HepG2 (cell line): ENCODE results near the gene HDHD3. TPM values are rescaled to one million over a fixed set of nuclear protein-coding genes. Genes with fewer than 3 reads are reported as not detected.
A peak's percentile ranks its signal among the peaks of the same experiment; 100 is the strongest.

Source experiments
- ATAC-seq: fragments of 200-7000 bp; cut with Tn5 transposase; 3 replicates; pipeline ENCODE4 v1.9.1; 2020; ENCODE audit warnings: mild to moderate bottlenecking, moderate library complexity
- BruUV-seq: library from RNA; stranded (reverse); fragments of 400-500 nt; replicated peaks from 2 replicates; lab custom pipeline; 2021; lab: Mats Ljungman, UMichigan
- CTCF ChIA-PET: fragments of 300-600 bp; formaldehyde crosslinking; extraction: SDS; loops from one replicate; lab custom pipeline; 2021; ENCODE audit warnings: low total read pairs, inconsistent platforms, low intra/inter-chr PET ratio; lab: Yijun Ruan, JAX
- POLR2A ChIA-PET: fragments of 350-600 bp; sonication (Branson Sonifier 250); formaldehyde crosslinking; loops from one replicate; lab custom pipeline; 2020; ENCODE audit warnings: antibody characterized with exemption, inconsistent platforms; lab: Yijun Ruan, JAX
- DNase-seq: peaks from one replicate; pipeline ENCODE4 v3.0.0-alpha.2; 2015; ENCODE audit warnings: low spot score
- FAIRE-seq: peaks from 3 replicates; lab custom pipeline; 2011; peaks lifted over from hg19 to GRCh38; lab: Jason Lieb, UNC
- H2AFZ ChIP-seq: one replicate; pipeline ENCODE4 v1.6.1; 2011; ENCODE audit warnings: low read length, inconsistent platforms
- H3K27ac ChIP-seq: fragments of 300-600 bp; 3 replicates; pipeline ENCODE4 v1.8.0; 2011; ENCODE audit warnings: mixed run types, mild to moderate bottlenecking, mixed read lengths, low read length, inconsistent platforms; ENCODE audit not compliant: insufficient read depth; ENCODE audit errors: extremely low read length
- H3K27me3 ChIP-seq, 2 experiments: fragments of 200-600 bp in 1 of 2; 2 replicates in 1 of 2; 3 replicates in 1 of 2; pipeline versions ENCODE4 v1.6.0 to v1.8.0; 2011; ENCODE audit warnings: low read length in 2 of 2, mild to moderate bottlenecking in 2 of 2, moderate library complexity in 2 of 2, inconsistent platforms in 1 of 2; ENCODE audit not compliant: insufficient read depth in 2 of 2, control insufficient read depth in 1 of 2
- H3K36me3 ChIP-seq, 2 experiments: fragments of 200-600 bp in 1 of 2; replicated peaks in 1 of 2; 2 replicates in 1 of 2; 3 replicates in 1 of 2; pipeline versions ENCODE4 v1.5.1 to v1.8.0; 2011; ENCODE audit warnings: low read length in 2 of 2, inconsistent platforms in 1 of 2; ENCODE audit not compliant: insufficient read depth in 2 of 2, control insufficient read depth in 1 of 2
- H3K4me1 ChIP-seq: 2 replicates; pipeline ENCODE4 v1.5.1; 2012; ENCODE audit warnings: low read length, inconsistent platforms; ENCODE audit not compliant: insufficient read depth
- H3K4me2 ChIP-seq: 2 replicates; pipeline ENCODE4 v1.6.0; 2011; ENCODE audit warnings: low read depth, low read length, inconsistent platforms
- H3K4me3 ChIP-seq, 3 experiments: fragments of 200-600 bp in 1 of 3; sonication (generic), shearing (Covaris generic) in 1 of 3; replicated peaks in 1 of 3; 2 replicates each; pipeline ENCODE4 v1.5.1; 2011 to 2016; ENCODE audit warnings: low read length in 3 of 3, inconsistent platforms in 2 of 3, low read depth in 2 of 3, mild to moderate bottlenecking in 2 of 3, control low read depth in 1 of 3, mixed read lengths in 1 of 3; ENCODE audit not compliant: insufficient read depth in 1 of 3
- H3K79me2 ChIP-seq: one replicate; pipeline ENCODE4 v1.6.1; 2011; ENCODE audit warnings: low read length, inconsistent platforms; ENCODE audit not compliant: insufficient read depth
- H3K9ac ChIP-seq: 2 replicates; pipeline ENCODE4 v1.6.0; 2011; ENCODE audit warnings: mild to moderate bottlenecking, low read depth, low read length, inconsistent platforms; ENCODE audit not compliant: insufficient read depth
- H3K9me3 ChIP-seq: 2 replicates; pipeline ENCODE4 v1.5.1; 2012; ENCODE audit warnings: mild to moderate bottlenecking, low read length
- H4K20me1 ChIP-seq: 2 replicates; pipeline ENCODE4 v1.6.0; 2011; ENCODE audit warnings: inconsistent platforms, mild to moderate bottlenecking, low read length, moderate library complexity; ENCODE audit not compliant: insufficient read depth
- BCL6 ChIP-seq: IDR thresholded peaks from 2 replicates; pipeline ENCODE4 v1.6.1; 2016; ENCODE audit warnings: missing genetic modification reagents, missing compliant biosample characterization
- HMGXB3 ChIP-seq: sonication (generic); formaldehyde crosslinking; IDR thresholded peaks from 2 replicates; pipeline ENCODE4 v1.4.0; 2020; ENCODE audit warnings: missing genetic modification reagents, borderline replicate concordance
- MIXL1 ChIP-seq: IDR thresholded peaks from 2 replicates; pipeline ENCODE4 v1.6.1; 2016
- SKIL ChIP-seq: sonication (generic); formaldehyde crosslinking; IDR thresholded peaks from 2 replicates; pipeline ENCODE4 v1.8.0; 2022; ENCODE audit warnings: missing genetic modification reagents, mild to moderate bottlenecking, moderate library complexity, borderline replicate concordance
- TAF1 ChIP-seq: sonication (generic); formaldehyde crosslinking; IDR thresholded peaks from 2 replicates; pipeline ENCODE4 v1.4.0; 2020; ENCODE audit warnings: missing genetic modification reagents
- TOE1 ChIP-seq: sonication (generic); formaldehyde crosslinking; IDR thresholded peaks from 2 replicates; pipeline ENCODE4 v1.4.0; 2020; ENCODE audit warnings: mild to moderate bottlenecking, missing genetic modification reagents
- YEATS2 ChIP-seq: sonication (generic); formaldehyde crosslinking; IDR thresholded peaks from 2 replicates; pipeline ENCODE4 v1.4.0; 2020; ENCODE audit warnings: missing genetic modification reagents, borderline replicate concordance
- WGBS: methylation state at CpG from one replicate; pipeline ENCODE4 v1.1.6; 2017; ENCODE audit warnings: low lambda C conversion rate; 5-methylcytosine and 5-hydroxymethylcytosine counted together
- in situ Hi-C: cut with HindIII; loops from 2 replicates; pipeline ENCODE4 v1.10.0; 2017; ENCODE audit warnings: low pct_unique_long_range_greater_than_20kb; ENCODE audit not compliant: extremely low pct_ligation_motif_present
- intact Hi-C: fragments of 100-400 bp; cut with micrococcal nuclease; formaldehyde crosslinking; loops from one replicate; pipeline ENCODE4 v1.10.0; 2022; ENCODE audit not compliant: unreplicated experiment
- polyA plus RNA-seq, 8 experiments: library from polyadenylated mRNA; depleted of rRNA in 3 of 8; stranded (reverse) in 7 of 8; unstranded in 1 of 8; fragments of >200 nt; fragmentation: Illumina TruSeq in 4 of 8; extraction: Trizol in 4 of 8; gene quantifications; 2 replicates each; pipeline versions ENCODE4 v1.2.1 to v1.2.3, GENCODE V29; 2011 to 2016; ENCODE audit warnings: low read depth in 4 of 8, missing spikeins in 1 of 8, mixed read lengths in 1 of 8; ENCODE audit not compliant: insufficient read depth in 1 of 8
- total RNA-seq, 5 experiments: library from RNA; depleted of rRNA; stranded (reverse); fragments of >200 nt; fragmentation: Illumina TruSeq; extraction: Trizol; gene quantifications; 2 replicates each; pipeline ENCODE4 v1.2.3, GENCODE V29; 2016; ENCODE audit warnings: low read depth in 1 of 5

HDHD3 gene
- total and polyA plus RNA-seq, 2 of the 13 experiments (the other 11 are each of a cell fraction or from before 2014, with no cell fraction given), result 23.1 to 38.5 TPM

- TF ChIP-seq TOE1, result no peak
- TF ChIP-seq SKIL, result no peak
- TF ChIP-seq HMGXB3 (CRISPR knock-in tag), result no peak
- TF ChIP-seq YEATS2 (CRISPR knock-in tag), result no peak
- TF ChIP-seq BCL6 (CRISPR knock-in tag), result no peak
- TF ChIP-seq TAF1 (CRISPR knock-in tag), result no peak
Measured at GRCh38 chr9:113372059-113372458, 4.7 kb downstream of the HDHD3 start (continued).

DNA sequence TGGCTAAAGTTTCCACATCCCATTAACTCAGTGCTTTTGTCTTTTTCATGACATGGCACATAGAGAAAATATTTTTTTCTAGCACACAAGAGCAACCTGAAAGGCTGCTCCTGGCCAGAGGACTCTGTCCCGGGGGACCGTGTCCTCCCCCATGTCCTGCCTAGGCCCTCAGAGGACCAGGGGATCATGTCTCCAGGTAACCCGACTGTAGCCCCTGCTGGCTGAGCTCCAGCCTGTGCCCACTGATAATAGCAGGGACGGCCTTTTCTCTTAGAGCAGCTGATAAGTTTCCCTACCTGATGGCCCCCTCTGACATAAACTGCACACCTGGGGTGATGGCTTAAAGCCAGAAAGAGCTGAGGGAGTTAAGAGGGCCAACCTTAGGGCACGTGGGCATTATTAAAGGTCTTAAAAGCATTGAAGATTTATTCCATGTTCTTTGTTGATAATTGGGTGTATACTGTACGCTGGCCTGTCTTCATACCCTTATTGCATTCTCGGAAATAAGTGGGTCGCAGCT is 5.9 kb downstream of the HDHD3 start:
- no peak for TF ChIP-seq MIXL1 (CRISPR knock-in tag)

More for the DNA sequence above, 5.9 kb downstream of the HDHD3 start:
- intact Hi-C loops (no loop called here), in situ Hi-C loops (no loop called here)
- ChIA-PET CTCF (no interaction called here), POLR2A (interaction anchor here (1.5 to 1.6 kb wide), 2 partner anchors 24 to 28 kb away, joined by 3 to 5 read pairs; no protein-coding TSS in a partner anchor)
- Histone ChIP-seq H3K4me1 (peaks cover 85% of the 10 kb centered on the region), H3K79me2 (peaks cover 9% of the 10 kb centered on the region), H3K27ac (no peak overlapping the region), H3K27me3 (no peaks in the 10 kb centered on the region), H2AFZ (no peak overlapping the region), H3K4me3 (no peak overlapping the region), H4K20me1 (peaks cover 16% of the 10 kb centered on the region), H3K9me3 (no peaks in the 10 kb centered on the region), H3K4me2 (no peak overlapping the region), H3K36me3 (peaks cover 4 to 10% of the 10 kb centered on the region in 2 experiments; a peak in 3 of 5 replicates), H3K9ac (no peak overlapping the region)
- BruUV-seq, result no TSS peak
- 65% methylated on average over 8 of the region's 8 CpGs for WGBS
- ATAC-seq, result peak; percentile 14; the same call in 2 of the 3 replicates
- DNase-seq, result no peak
- no peak for FAIRE-seq
